A549 (cell line): ENCODE data around the gene RBM44. TPM values are rescaled to one million over a fixed set of nuclear protein-coding genes. Genes with fewer than 3 reads are reported as not detected.
"Not testable (repeated sequence)": the region's sequence is repeated elsewhere in the genome, so short reads cannot be mapped to it uniquely, and the experiment has no call there.

Source experiments
- ATAC-seq, 2 experiments: fragments of 200-7000 bp in 1 of 2; fragments of >200 bp in 1 of 2; cut with Nextera tagmentation in 1 of 2; cut with Tn5 transposase in 1 of 2; 3 replicates each; pipeline versions ENCODE4 v1.8.0 to v1.9.1; 2018 to 2020; ENCODE audit warnings: mild to moderate bottlenecking in 1 of 2, moderate library complexity in 1 of 2
- CTCF ChIA-PET: fragments of 300-600 bp; sonication (Branson Sonifier 250); formaldehyde crosslinking; extraction: SDS; loops from one replicate; lab custom pipeline; 2021; ENCODE audit warnings: antibody characterized with exemption, inconsistent platforms; lab: Yijun Ruan, JAX
- POLR2A ChIA-PET: fragments of 350-600 bp; formaldehyde crosslinking; extraction: SDS; loops from one replicate; lab custom pipeline; 2021; ENCODE audit warnings: antibody characterized with exemption, inconsistent platforms; lab: Yijun Ruan, JAX
- DNase-seq, 2 experiments: peaks; one replicate each; pipeline versions ENCODE4 v3.0.0 to v3.0.0-alpha.2; 2011 to 2016; ENCODE audit warnings: low read depth in 1 of 2, low spot score in 1 of 2
- FAIRE-seq: peaks from 2 replicates; lab custom pipeline; 2011; peaks lifted over from hg19 to GRCh38; lab: Jason Lieb, UNC
- H3K27ac ChIP-seq, 2 experiments: fragments of >200 bp; sonication (Bioruptor Twin); formaldehyde crosslinking; 3 replicates each; pipeline ENCODE4 v1.5.1; 2016 to 2017
- H3K4me1 ChIP-seq: fragments of >200 bp; sonication (Bioruptor Twin); formaldehyde crosslinking; 3 replicates; pipeline ENCODE4 v1.6.1; 2016
- H3K4me2 ChIP-seq: fragments of >200 bp; sonication (Bioruptor Twin); formaldehyde crosslinking; 3 replicates; pipeline ENCODE4 v1.6.1; 2016
- H3K4me3 ChIP-seq: fragments of >200 bp; sonication (Bioruptor Twin); formaldehyde crosslinking; 3 replicates; pipeline ENCODE4 v1.5.1; 2016
- H3K9me3 ChIP-seq: fragments of >200 bp; sonication (Bioruptor Twin); formaldehyde crosslinking; 3 replicates; pipeline ENCODE4 v1.6.1; 2016
- ATOH8 ChIP-seq: fragments of 250-450 bp; sonication (Bioruptor Pico); IDR thresholded peaks from 2 replicates; pipeline ENCODE4 v1.5.0; 2020; ENCODE audit warnings: low read depth, mild to moderate bottlenecking, moderate library complexity
- CEBPB ChIP-seq, 2 experiments: fragments of >200 bp in 1 of 2; sonication (Bioruptor Twin) in 1 of 2; formaldehyde crosslinking in 1 of 2; IDR thresholded peaks; 2 replicates each; pipeline ENCODE4 v1.6.1; 2012 to 2016
- EHMT2 ChIP-seq: fragments of 200-600 bp; sonication (generic); IDR thresholded peaks from 2 replicates; pipeline ENCODE4 v1.6.1; 2016; ENCODE audit warnings: antibody characterized with exemption, low read depth, mild to moderate bottlenecking, moderate library complexity
- GATA3 ChIP-seq: IDR thresholded peaks from 2 replicates; pipeline ENCODE4 v1.6.1; 2012; ENCODE audit warnings: borderline replicate concordance
- HOXA7 ChIP-seq: fragments of 250-450 bp; sonication (Bioruptor Pico); IDR thresholded peaks from 2 replicates; pipeline ENCODE4 v1.5.0; 2020; ENCODE audit warnings: mild to moderate bottlenecking, moderate library complexity
- JUN ChIP-seq, 2 experiments: fragments of >200 bp; sonication (Bioruptor Twin); formaldehyde crosslinking; IDR thresholded peaks; 2 replicates in 1 of 2; 3 replicates in 1 of 2; pipeline ENCODE4 v1.6.1; 2016 to 2017
- JUNB ChIP-seq: fragments of >200 bp; sonication (Bioruptor Twin); formaldehyde crosslinking; IDR thresholded peaks from 2 replicates; pipeline ENCODE4 v1.6.1; 2016
- KDM1A ChIP-seq: fragments of 200-600 bp; sonication (generic); IDR thresholded peaks from 2 replicates; pipeline ENCODE4 v1.6.1; 2016; ENCODE audit warnings: low read depth, mild to moderate bottlenecking
- MAFK ChIP-seq: fragments of 450-650 bp; IDR thresholded peaks from 2 replicates; pipeline ENCODE4 v1.6.1; 2014; ENCODE audit not compliant: partially characterized antibody
- NFE2L2 ChIP-seq: fragments of 150-350 bp; conservative IDR thresholded peaks from 2 replicates; pipeline ENCODE4 v1.6.1; 2014; ENCODE audit warnings: low read length
- NPAS2 ChIP-seq: fragments of 250-450 bp; sonication (Bioruptor Pico); IDR thresholded peaks from 2 replicates; pipeline ENCODE4 v1.8.0; 2022; ENCODE audit warnings: mild to moderate bottlenecking, moderate library complexity, borderline replicate concordance
- RAD21 ChIP-seq, 2 experiments: fragments of >200 bp in 1 of 2; sonication (Bioruptor Twin) in 1 of 2; formaldehyde crosslinking in 1 of 2; IDR thresholded peaks in 1 of 2; conservative IDR thresholded peaks in 1 of 2; 2 replicates in 1 of 2; 3 replicates in 1 of 2; pipeline ENCODE4 v1.6.1; 2012 to 2018; ENCODE audit warnings: inconsistent platforms in 1 of 2
- SREBF2 ChIP-seq: fragments of 450-650 bp; IDR thresholded peaks from 2 replicates; pipeline ENCODE4 v1.6.1; 2014; ENCODE audit warnings: mild to moderate bottlenecking, moderate library complexity
- USF2 ChIP-seq: fragments of 450-650 bp; IDR thresholded peaks from 2 replicates; pipeline ENCODE4 v1.6.1; 2014; ENCODE audit warnings: antibody characterized with exemption
- ZC3H11A ChIP-seq: fragments of 450-650 bp; IDR thresholded peaks from 2 replicates; pipeline ENCODE4 v1.6.1; 2014; ENCODE audit warnings: antibody characterized with exemption, mild to moderate bottlenecking
- ZFP36 ChIP-seq: fragments of 450-650 bp; IDR thresholded peaks from 2 replicates; pipeline ENCODE4 v1.6.1; 2014; ENCODE audit warnings: borderline replicate concordance; ENCODE audit not compliant: partially characterized antibody
- ZSCAN20 ChIP-seq: fragments of 250-450 bp; sonication (Bioruptor Pico); IDR thresholded peaks from 2 replicates; pipeline ENCODE4 v1.8.0; 2022; ENCODE audit warnings: mild to moderate bottlenecking, moderate library complexity
- WGBS: methylation state at CpG from one replicate; pipeline ENCODE4 v1.1.6; 2017; ENCODE audit errors: missing lambda C conversion rate; 5-methylcytosine and 5-hydroxymethylcytosine counted together
- polyA plus RNA-seq, 4 experiments: library from polyadenylated mRNA; depleted of rRNA in 3 of 4; stranded (reverse); fragments of >200 nt; fragmentation: RNase III in 1 of 4; extraction: RNeasy Plus Mini Kit Qiagen cat#74134 plus additional on column Dnase treatment in 1 of 4; gene quantifications; 2 replicates in 3 of 4; 3 replicates in 1 of 4; pipeline ENCODE4 v1.2.3, GENCODE V29; 2011 to 2017
- TF ChIP-seq, protein P1 (sequence below): IDR thresholded peaks from 2 replicates; pipeline ENCODE4 v1.6.1; 2012
- TF ChIP-seq, protein P2 (sequence below): fragments of >200 bp; sonication (Bioruptor Twin); formaldehyde crosslinking; IDR thresholded peaks from 3 replicates; pipeline ENCODE4 v1.5.1; 2016

Gene RBM44
- polyA plus RNA-seq, 2 of the 4 experiments (the other 2 are of a cell fraction), result 0.30 to 0.87 TPM

DNA sequence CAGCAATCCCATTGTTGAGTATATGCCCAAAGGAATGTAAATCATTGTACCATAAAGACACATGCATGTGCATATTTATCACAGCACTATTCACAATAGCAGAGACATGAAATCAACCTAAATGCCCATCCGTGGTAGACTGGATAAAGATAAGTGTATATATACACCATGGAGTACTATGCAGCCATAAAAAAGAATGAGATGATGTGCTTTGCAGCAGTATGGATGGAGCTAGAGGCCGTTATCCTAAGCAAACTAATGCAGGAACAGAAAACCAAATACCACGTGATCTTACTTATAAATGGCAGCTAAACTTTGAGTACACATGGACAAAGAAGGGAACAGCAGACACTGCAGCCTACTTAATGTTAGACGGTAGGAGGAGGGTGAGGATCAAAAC is 42.5 kb downstream of the RBM44 start:
- CTCF ChIA-PET, result interaction anchor here (0.9 kb wide), 1 partner anchor 168 kb away, joined by 3 read pairs; no protein-coding TSS in a partner anchor

GRCh38 chr2:237848940-237849339 is 50.4 kb downstream of the RBM44 start:
- H3K4me3 ChIP-seq, POLR2A ChIA-PET, FAIRE-seq, H3K9me3 ChIP-seq, H3K4me2 ChIP-seq, CTCF ChIA-PET, DNase-seq, H3K4me1 ChIP-seq, H3K27ac ChIP-seq, ATAC-seq: not testable (repeated sequence)
- 53% methylated on average over 12 of the region's 12 CpGs for WGBS

More for the DNA sequence above, 42.5 kb downstream of the RBM44 start:
- H3K4me1 ChIP-seq, result no peaks in the 10 kb centered on the region
- ATAC-seq, result no peak
- no peak for DNase-seq
- POLR2A ChIA-PET, result no interaction called here
- H3K4me3 ChIP-seq, result no peak overlapping the region
- no peak for TF ChIP-seq GATA3
- 0 out of 2 replicates have a peak, but pooled peaks have one; percentile 28 for TF ChIP-seq KDM1A
- 28% methylated on average over 4 of the region's 4 CpGs for WGBS
- FAIRE-seq, result no peak
- no peak overlapping the region for H3K4me2 ChIP-seq
- H3K9me3 ChIP-seq, result 0 out of 3 replicates have a peak, but pooled peaks cover 7% of the 10 kb centered on the region
- no peak overlapping the region for H3K27ac ChIP-seq

GRCh38 chr2:237854295-237854694 is 55.7 kb downstream of the RBM44 start:
- ATAC-seq (no peak), DNase-seq (no peak), FAIRE-seq (no peak)
- POLR2A ChIA-PET, result no interaction called here
- 13% methylated on average over 3 of the region's 3 CpGs for WGBS
- TF ChIP-seq KDM1A, result no peak
- no peak for TF ChIP-seq ATOH8 (CRISPR knock-in tag)
- no peak for TF ChIP-seq NFE2L2
- TF ChIP-seq ZFP36, result no peak
- no peak for TF ChIP-seq EHMT2
- TF ChIP-seq CEBPB (IDR thresholded peaks at IDR 0.05), result no peak
- TF ChIP-seq JUN (IDR thresholded peaks at IDR 0.05), result no peak
- TF ChIP-seq, protein P1, sequence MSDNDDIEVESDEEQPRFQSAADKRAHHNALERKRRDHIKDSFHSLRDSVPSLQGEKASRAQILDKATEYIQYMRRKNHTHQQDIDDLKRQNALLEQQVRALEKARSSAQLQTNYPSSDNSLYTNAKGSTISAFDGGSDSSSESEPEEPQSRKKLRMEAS, result no peak
- TF ChIP-seq ZC3H11A, result no peak
- no peak for TF ChIP-seq RAD21 (conservative IDR thresholded peaks at IDR 0.05 in 1 of 2, IDR thresholded peaks at IDR 0.05 in 1 of 2)
- TF ChIP-seq HOXA7, result no peak
- TF ChIP-seq MAFK, result no peak
- TF ChIP-seq USF2, result no peak
- no peak for TF ChIP-seq ZSCAN20
- no peak for TF ChIP-seq NPAS2 (CRISPR knock-in tag)
- no peak for TF ChIP-seq JUNB
- no peak for TF ChIP-seq SREBF2
- TF ChIP-seq, protein P2, sequence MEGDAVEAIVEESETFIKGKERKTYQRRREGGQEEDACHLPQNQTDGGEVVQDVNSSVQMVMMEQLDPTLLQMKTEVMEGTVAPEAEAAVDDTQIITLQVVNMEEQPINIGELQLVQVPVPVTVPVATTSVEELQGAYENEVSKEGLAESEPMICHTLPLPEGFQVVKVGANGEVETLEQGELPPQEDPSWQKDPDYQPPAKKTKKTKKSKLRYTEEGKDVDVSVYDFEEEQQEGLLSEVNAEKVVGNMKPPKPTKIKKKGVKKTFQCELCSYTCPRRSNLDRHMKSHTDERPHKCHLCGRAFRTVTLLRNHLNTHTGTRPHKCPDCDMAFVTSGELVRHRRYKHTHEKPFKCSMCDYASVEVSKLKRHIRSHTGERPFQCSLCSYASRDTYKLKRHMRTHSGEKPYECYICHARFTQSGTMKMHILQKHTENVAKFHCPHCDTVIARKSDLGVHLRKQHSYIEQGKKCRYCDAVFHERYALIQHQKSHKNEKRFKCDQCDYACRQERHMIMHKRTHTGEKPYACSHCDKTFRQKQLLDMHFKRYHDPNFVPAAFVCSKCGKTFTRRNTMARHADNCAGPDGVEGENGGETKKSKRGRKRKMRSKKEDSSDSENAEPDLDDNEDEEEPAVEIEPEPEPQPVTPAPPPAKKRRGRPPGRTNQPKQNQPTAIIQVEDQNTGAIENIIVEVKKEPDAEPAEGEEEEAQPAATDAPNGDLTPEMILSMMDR, result no peak
- TF ChIP-seq GATA3, result no peak
- TF ChIP-seq, all 56 proteins: peak for 0
- Histone ChIP-seq H3K27ac (no peak overlapping the region), H3K4me1 (0 out of 3 replicates have a peak, but pooled peaks cover 5% of the 10 kb centered on the region), H3K4me2 (no peak overlapping the region), H3K4me3 (no peak overlapping the region), H3K9me3 (no peaks in the 10 kb centered on the region)
- CTCF ChIA-PET, result interaction anchor here (1.0 kb wide), 1 partner anchor 70 kb away, joined by 3 read pairs; no protein-coding TSS in a partner anchor
